Neuronal stem cell (in vitro differentiated cells): Measurements from ENCODE around the gene CST7.
A peak's percentile ranks its signal among the peaks of the same experiment; 100 is the strongest.

Source experiments
- DNase-seq: peaks from one replicate; pipeline ENCODE4 v3.0.0-alpha.2; 2013; ENCODE audit warnings: low spot score
- H2AFZ ChIP-seq: one replicate; pipeline ENCODE4 v1.6.1; 2013; ENCODE audit warnings: mild to moderate bottlenecking, low read length, inconsistent platforms
- H2AK5ac ChIP-seq: 2 replicates; pipeline ENCODE4 v1.6.1; 2013; ENCODE audit warnings: low read depth, mild to moderate bottlenecking, inconsistent platforms, low read length, moderate library complexity, mixed read lengths
- H2BK120ac ChIP-seq: 2 replicates; pipeline ENCODE4 v1.6.1; 2013; ENCODE audit warnings: low read depth, mild to moderate bottlenecking, inconsistent platforms, low read length, moderate library complexity, mixed read lengths
- H2BK12ac ChIP-seq: one replicate; pipeline ENCODE4 v1.6.1; 2013; ENCODE audit warnings: low read length, inconsistent platforms
- H2BK15ac ChIP-seq: 2 replicates; pipeline ENCODE4 v1.6.1; 2013; ENCODE audit warnings: mild to moderate bottlenecking, low read length, inconsistent platforms, mixed read lengths
- H2BK5ac ChIP-seq: one replicate; pipeline ENCODE4 v1.6.1; 2013; ENCODE audit warnings: inconsistent platforms, mild to moderate bottlenecking, low read length, moderate library complexity
- H3K14ac ChIP-seq: one replicate; pipeline ENCODE4 v1.6.1; 2013; ENCODE audit warnings: low read length, inconsistent platforms
- H3K18ac ChIP-seq: 2 replicates; pipeline ENCODE4 v1.6.1; 2013; ENCODE audit warnings: low read length, inconsistent platforms
- H3K23ac ChIP-seq: 2 replicates; pipeline ENCODE4 v1.6.1; 2013; ENCODE audit warnings: low read depth, mild to moderate bottlenecking, mixed read lengths, low read length, inconsistent platforms; ENCODE audit not compliant: poor library complexity
- H3K27ac ChIP-seq: replicated peaks from 3 replicates; pipeline ENCODE4 v1.5.1; 2013; ENCODE audit warnings: low read length, inconsistent platforms
- H3K27me3 ChIP-seq, 3 experiments: 2 replicates each; pipeline ENCODE4 v1.6.1; 2013; ENCODE audit warnings: low read length in 3 of 3, mild to moderate bottlenecking in 2 of 3, inconsistent platforms in 1 of 3, low read depth in 1 of 3, mixed read lengths in 1 of 3, moderate library complexity in 1 of 3; ENCODE audit not compliant: control insufficient read depth in 3 of 3, insufficient read depth in 3 of 3
- H3K36me3 ChIP-seq, 2 donors: replicated peaks in 1 of 2; 2 replicates each; pipeline ENCODE4 v1.6.1; 2013; ENCODE audit warnings: low read length in 2 of 2; ENCODE audit not compliant: control insufficient read depth in 2 of 2, insufficient read depth in 2 of 2
- H3K4ac ChIP-seq: 2 replicates; pipeline ENCODE4 v1.6.1; 2013; ENCODE audit warnings: inconsistent platforms, mild to moderate bottlenecking, low read length, moderate library complexity
- H3K4me1 ChIP-seq, 2 donors: 1 replicate in 1 of 2; 2 replicates in 1 of 2; pipeline ENCODE4 v1.6.1; 2013; ENCODE audit warnings: low read length in 2 of 2, low read depth in 1 of 2; ENCODE audit not compliant: control insufficient read depth in 2 of 2, insufficient read depth in 1 of 2
- H3K4me2 ChIP-seq: one replicate; pipeline ENCODE4 v1.6.1; 2013; ENCODE audit warnings: mild to moderate bottlenecking, low read length, inconsistent platforms; ENCODE audit not compliant: insufficient read depth, poor library complexity, severe bottlenecking
- H3K4me3 ChIP-seq, 2 donors: 2 replicates each; pipeline ENCODE4 v1.5.1; 2013; ENCODE audit warnings: low read length in 2 of 2, mild to moderate bottlenecking in 2 of 2, inconsistent platforms in 1 of 2, moderate library complexity in 1 of 2
- H3K79me1 ChIP-seq: one replicate; pipeline ENCODE4 v1.6.1; 2013; ENCODE audit warnings: low read depth, mild to moderate bottlenecking, inconsistent platforms, low read length, moderate library complexity
- H3K9ac ChIP-seq: one replicate; pipeline ENCODE4 v1.6.1; 2013; ENCODE audit warnings: mild to moderate bottlenecking, low read depth, low read length, inconsistent platforms; ENCODE audit not compliant: poor library complexity
- H3K9me3 ChIP-seq, 2 donors: replicated peaks in 1 of 2; 2 replicates each; pipeline versions ENCODE3 to v1.6.1; 2013; ENCODE audit warnings: low read length in 2 of 2, mild to moderate bottlenecking in 2 of 2, inconsistent platforms in 1 of 2, low read depth in 1 of 2, mixed read lengths in 1 of 2, moderate library complexity in 1 of 2; ENCODE audit not compliant: control insufficient read depth in 2 of 2, insufficient read depth in 1 of 2
- H4K8ac ChIP-seq: one replicate; pipeline ENCODE4 v1.6.1; 2013; ENCODE audit warnings: low read depth, mild to moderate bottlenecking, inconsistent platforms, low read length, moderate library complexity
- H4K91ac ChIP-seq: one replicate; pipeline ENCODE4 v1.6.1; 2013; ENCODE audit warnings: low read length, low read depth, mild to moderate bottlenecking, inconsistent platforms; ENCODE audit not compliant: poor library complexity
- WGBS, 2 donors: extraction: QIAGEN DNeasy Blood & Tissue Kit; methylation state at CpG; one replicate each; pipeline ENCODE4 v1.1.7; 2013; ENCODE audit warnings: missing lambda C conversion rate in 2 of 2, mixed read lengths in 1 of 2; ENCODE audit not compliant: insufficient read length in 2 of 2, insufficient replicate concordance in 1 of 2; ENCODE audit errors: extremely low coverage in 2 of 2; 5-methylcytosine and 5-hydroxymethylcytosine counted together

Gene CST7

DNA sequence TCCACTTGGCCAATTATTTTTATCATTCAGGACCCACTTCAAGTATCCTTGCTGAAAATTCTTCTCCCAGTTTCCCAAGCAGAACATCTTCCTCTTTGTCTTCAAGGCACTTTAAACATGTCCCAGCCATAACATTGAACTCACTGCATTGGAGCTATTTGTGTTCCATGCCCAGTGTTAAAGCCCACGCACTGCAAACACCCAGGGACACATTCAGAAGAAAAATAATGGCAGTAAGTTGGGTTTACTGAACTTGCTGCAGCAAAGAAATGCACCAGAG, 45.1 kb downstream of the CST7 start:
- Histone ChIP-seq H3K4me2 (no peak overlapping the region), H2AFZ (peak overlapping the region; percentile 70), H3K27ac (no peak overlapping the region), H3K23ac (no peak overlapping the region), H3K36me3 (peaks cover 0 to 8% of the 10 kb centered on the region in 2 donors), H4K8ac (no peak overlapping the region), H3K4me3 (no peak overlapping the region), H4K91ac (no peak overlapping the region), H2BK120ac (no peak overlapping the region), H2BK12ac (no peak overlapping the region), H3K18ac (no peak overlapping the region), H2AK5ac (no peak overlapping the region), H3K9me3 (no peaks in the 10 kb centered on the region), H3K9ac (no peak overlapping the region), H3K79me1 (peaks cover 2% of the 10 kb centered on the region), H3K4ac (no peak overlapping the region), H3K27me3 (peaks cover 0 to 21% (median 2%) of the 10 kb centered on the region in 3 experiments), H2BK5ac (no peak overlapping the region), H3K4me1 (peaks cover 5 to 22% of the 10 kb centered on the region in 2 donors), H2BK15ac (no peak overlapping the region), H3K14ac (no peak overlapping the region)
- DNase-seq, result no peak
- WGBS, 2 donors, result no CpG with 5 or more reads among the region's 1 CpG

DNA sequence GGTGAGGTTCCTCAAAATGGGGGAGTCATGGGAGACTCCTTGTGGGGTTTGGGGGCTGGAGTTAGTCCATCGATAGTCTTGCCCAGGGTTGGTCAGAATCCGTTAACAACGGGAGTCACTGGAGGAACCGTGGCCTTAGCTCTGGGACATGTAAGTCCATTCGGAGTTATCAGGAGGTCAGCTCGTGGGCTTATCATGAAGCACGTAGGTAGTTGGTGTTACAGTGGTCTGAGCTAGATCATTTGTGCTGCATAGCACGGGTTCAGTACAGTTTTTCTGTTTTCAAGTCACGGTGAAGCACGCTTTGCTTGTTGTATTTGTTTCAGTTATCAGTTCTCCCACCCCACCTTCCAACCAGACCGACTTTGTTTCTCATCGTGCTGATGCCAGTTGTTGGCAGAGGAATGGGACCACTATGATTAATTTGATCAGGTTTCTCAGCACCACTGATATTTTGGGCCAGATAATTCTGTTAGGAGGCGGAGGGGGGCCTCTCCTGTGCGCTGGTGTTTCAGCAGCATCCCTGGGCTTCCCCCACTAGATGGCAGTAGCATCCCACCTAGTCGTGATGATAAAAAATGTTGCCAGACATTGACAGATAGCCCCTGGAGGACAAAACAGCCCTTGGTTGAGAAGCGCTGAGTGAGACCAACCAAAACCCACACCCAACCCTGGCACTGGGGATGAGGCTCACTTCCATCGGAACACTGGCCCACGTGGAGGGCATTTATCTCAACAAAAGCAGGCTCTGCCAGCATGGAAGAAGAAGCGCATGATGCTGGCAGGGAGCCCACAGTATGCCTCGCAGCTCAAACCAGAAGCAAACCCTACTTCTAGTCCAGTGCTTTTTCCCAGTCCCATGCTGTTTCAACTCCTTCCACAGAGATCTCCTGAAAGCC, 45.6 kb downstream of the CST7 start:
- Histone ChIP-seq H3K9ac (no peak overlapping the region), H3K4ac (no peak overlapping the region), H4K8ac (no peak overlapping the region), H3K14ac (no peak overlapping the region), H2BK15ac (no peak overlapping the region), H3K27ac (no peak overlapping the region), H2BK120ac (no peak overlapping the region), H3K27me3 (peaks cover 0 to 24% (median 2%) of the 10 kb centered on the region in 3 experiments), H3K4me2 (no peak overlapping the region), H3K18ac (no peak overlapping the region), H3K36me3 (peaks cover 0 to 2% of the 10 kb centered on the region in 2 donors), H4K91ac (no peak overlapping the region), H2BK12ac (no peak overlapping the region), H3K4me3 (no peak overlapping the region), H3K9me3 (no peaks in the 10 kb centered on the region), H3K23ac (no peak overlapping the region), H2AFZ (peak overlapping the region; percentile 70), H3K79me1 (no peaks in the 10 kb centered on the region), H2BK5ac (no peak overlapping the region), H2AK5ac (no peak overlapping the region), H3K4me1 (peaks cover 5 to 22% of the 10 kb centered on the region in 2 donors)
- no CpG with 5 or more reads among the region's 20 CpGs for WGBS, 2 donors
- peak; percentile 78 for DNase-seq

- no peak for DNase-seq
- H3K18ac ChIP-seq, result no peak overlapping the region
- H2BK12ac ChIP-seq, result no peak overlapping the region
- no peak overlapping the region for H3K4me2 ChIP-seq
- no peak overlapping the region for H3K9ac ChIP-seq
- no peak overlapping the region for H3K4me3 ChIP-seq
- no peak overlapping the region for H4K91ac ChIP-seq
- H3K14ac ChIP-seq, result no peak overlapping the region
- no peak overlapping the region for H2BK5ac ChIP-seq
- no CpG with 5 or more reads among the region's 9 CpGs for WGBS, 2 donors
- H4K8ac ChIP-seq, result no peak overlapping the region
- peak overlapping the region; percentile 22 for H2AK5ac ChIP-seq
- H2BK15ac ChIP-seq, result no peak overlapping the region
- H3K4me1 ChIP-seq, result peaks cover 5 to 22% of the 10 kb centered on the region in 2 donors
- H3K9me3 ChIP-seq, result no peaks in the 10 kb centered on the region
- H3K36me3 ChIP-seq, result no peaks in the 10 kb centered on the region
- H2AFZ ChIP-seq, result no peak overlapping the region
- no peak overlapping the region for H3K27ac ChIP-seq
- H3K79me1 ChIP-seq, result no peaks in the 10 kb centered on the region
- H3K4ac ChIP-seq, result no peak overlapping the region
- H3K23ac ChIP-seq, result no peak overlapping the region
- peaks cover 0 to 24% (median 2%) of the 10 kb centered on the region in 3 experiments for H3K27me3 ChIP-seq
- no peak overlapping the region for H2BK120ac ChIP-seq
These were observed 46.8 kb downstream of the CST7 start for GRCh38 chr20:24995741-24996448.
